ENCODE data around the gene OR6N1.

DNA sequence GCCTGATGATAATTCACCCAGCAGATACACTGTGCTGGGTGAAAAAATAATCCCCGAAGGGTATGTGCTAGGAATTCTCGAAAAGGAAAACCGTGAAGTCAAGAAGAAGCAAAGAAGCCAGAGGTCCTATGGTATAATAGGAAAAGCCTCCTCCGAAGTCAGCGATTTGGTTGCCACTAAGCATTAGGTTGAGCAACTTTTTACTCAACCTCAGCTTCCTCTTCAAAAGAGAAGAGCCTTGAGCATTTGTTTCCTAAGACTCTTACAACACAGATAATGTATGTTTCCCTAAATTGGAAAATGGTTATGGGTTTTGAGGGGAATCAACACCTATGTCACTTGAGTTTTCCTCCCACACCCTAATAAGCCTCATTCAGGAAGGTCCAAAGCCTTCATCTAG lies 37.9 kb upstream of the OR6N1 start:
- no peak for TF ChIP-seq EZH2 (IDR thresholded peaks at IDR 0.05; ENCODE audit: borderline replicate concordance, low read depth, low read length, poor library complexity, severe bottlenecking)
- TF ChIP-seq, protein P1, sequence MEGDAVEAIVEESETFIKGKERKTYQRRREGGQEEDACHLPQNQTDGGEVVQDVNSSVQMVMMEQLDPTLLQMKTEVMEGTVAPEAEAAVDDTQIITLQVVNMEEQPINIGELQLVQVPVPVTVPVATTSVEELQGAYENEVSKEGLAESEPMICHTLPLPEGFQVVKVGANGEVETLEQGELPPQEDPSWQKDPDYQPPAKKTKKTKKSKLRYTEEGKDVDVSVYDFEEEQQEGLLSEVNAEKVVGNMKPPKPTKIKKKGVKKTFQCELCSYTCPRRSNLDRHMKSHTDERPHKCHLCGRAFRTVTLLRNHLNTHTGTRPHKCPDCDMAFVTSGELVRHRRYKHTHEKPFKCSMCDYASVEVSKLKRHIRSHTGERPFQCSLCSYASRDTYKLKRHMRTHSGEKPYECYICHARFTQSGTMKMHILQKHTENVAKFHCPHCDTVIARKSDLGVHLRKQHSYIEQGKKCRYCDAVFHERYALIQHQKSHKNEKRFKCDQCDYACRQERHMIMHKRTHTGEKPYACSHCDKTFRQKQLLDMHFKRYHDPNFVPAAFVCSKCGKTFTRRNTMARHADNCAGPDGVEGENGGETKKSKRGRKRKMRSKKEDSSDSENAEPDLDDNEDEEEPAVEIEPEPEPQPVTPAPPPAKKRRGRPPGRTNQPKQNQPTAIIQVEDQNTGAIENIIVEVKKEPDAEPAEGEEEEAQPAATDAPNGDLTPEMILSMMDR (conservative IDR thresholded peaks at IDR 0.05; ENCODE audit: low read depth, low read length): no peak
